ENCODE data around the gene USHBP1. TPM values are rescaled to one million over a fixed set of nuclear protein-coding genes. Genes with fewer than 3 reads are reported as not detected.

The USHBP1 gene
- polyA plus RNA-seq, 2 of the 4 experiments (the other 2 are of a cell fraction) = 0.03 TPM; not detected in 1

DNA sequence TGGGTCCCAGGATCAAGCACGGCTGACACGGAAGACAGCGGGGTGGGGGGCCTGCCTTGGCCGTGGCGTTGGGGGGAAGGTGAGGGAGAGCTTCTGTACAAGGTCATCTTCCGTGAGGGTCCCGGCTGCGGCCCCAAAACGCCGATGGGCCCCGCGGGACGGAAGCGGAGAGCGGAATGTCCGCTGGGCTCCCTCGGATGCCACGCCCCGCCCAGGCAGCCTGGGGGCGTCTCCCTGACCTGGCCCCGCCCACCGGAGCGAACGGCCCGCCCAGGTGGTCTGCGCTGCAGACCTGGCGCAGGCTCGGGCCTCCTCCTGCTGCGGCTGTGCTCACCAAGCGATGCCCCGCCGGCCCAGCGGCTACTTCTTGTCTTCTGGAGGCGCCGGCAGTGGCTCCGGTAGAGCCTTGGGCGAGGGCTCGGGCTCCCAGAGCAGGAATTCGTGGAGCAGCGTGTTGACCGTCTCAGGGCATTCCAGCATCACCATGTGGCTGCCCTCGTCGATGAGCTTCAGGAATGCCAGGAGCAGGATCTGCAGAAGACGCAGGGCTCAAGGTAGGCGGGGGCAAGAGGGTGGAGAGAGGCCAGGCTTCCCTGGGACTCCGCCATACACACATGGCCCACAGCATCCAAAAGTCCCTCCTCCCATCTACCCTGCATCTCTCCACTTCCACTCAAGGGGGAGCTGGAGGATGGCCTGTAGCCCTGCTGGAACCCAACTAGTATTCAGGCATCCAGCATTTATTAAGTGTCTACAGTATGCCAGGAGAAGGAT lies 27.9 kb upstream of the USHBP1 start:
- FAIRE-seq = no peak

DNA sequence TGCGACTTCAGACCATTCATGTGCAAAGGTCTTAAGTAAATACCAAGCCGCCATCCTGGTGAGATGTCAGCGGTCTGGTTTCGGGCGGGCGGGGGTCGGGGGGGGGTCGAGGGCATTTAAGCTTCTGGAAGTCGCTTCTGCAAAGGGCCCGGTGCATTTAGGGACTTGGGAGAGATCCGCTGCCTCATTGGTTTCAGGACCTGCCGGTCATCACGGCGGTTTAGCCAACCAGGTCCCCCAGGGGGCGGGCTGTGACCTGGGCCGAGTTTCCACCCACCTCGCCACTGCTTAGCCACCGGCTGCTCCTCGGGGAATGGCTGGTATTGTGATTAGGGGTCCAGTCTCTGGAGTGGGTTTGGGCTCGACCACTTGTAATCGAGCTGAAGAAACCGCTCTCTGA lies 24.9 kb upstream of the USHBP1 start:
- DNase-seq (ENCODE audit: low read depth in 1 of 2, low spot score in 1 of 2) (peak; percentile 89 to 91), FAIRE-seq (no peak), ATAC-seq (peak; percentile 47 to 50; a peak in 4 of 6 replicates)
- Histone ChIP-seq H3K4me3 (no peak overlapping the region), H3K4me2 (peak overlapping the region; percentile 63), H3K4me1 (peaks cover 13% of the 10 kb centered on the region; the same call in 2 of the 3 replicates), H3K27ac (0 out of 6 replicates have a peak overlapping the region, but pooled peaks of 1 of the 2 experiments have one; percentile 41), H3K9me3 (no peaks in the 10 kb centered on the region)
- 21% methylated on average over 9 of the region's 22 CpGs for WGBS (ENCODE audit: missing lambda C conversion rate)
- ChIA-PET POLR2A (no interaction called here), CTCF (interaction anchor here (1.3 to 9.0 kb wide), 3 partner anchors 16 to 30 kb away, joined by 3 to 98 read pairs (median 10); partner anchors contain the start of genes ABHD8, DDA1 and MRPL34)
- TF ChIP-seq, protein P1, sequence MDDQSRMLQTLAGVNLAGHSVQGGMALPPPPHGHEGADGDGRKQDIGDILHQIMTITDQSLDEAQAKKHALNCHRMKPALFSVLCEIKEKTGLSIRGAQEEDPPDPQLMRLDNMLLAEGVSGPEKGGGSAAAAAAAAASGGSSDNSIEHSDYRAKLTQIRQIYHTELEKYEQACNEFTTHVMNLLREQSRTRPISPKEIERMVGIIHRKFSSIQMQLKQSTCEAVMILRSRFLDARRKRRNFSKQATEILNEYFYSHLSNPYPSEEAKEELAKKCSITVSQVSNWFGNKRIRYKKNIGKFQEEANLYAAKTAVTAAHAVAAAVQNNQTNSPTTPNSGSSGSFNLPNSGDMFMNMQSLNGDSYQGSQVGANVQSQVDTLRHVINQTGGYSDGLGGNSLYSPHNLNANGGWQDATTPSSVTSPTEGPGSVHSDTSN (IDR thresholded peaks at IDR 0.05) = peak; percentile 85
- TF ChIP-seq EHMT2 (IDR thresholded peaks at IDR 0.05; ENCODE audit: low read depth) (no peak), RCOR1 (IDR thresholded peaks at IDR 0.05; ENCODE audit: low read depth, low read length) (no peak), CHD4 (IDR thresholded peaks at IDR 0.05; ENCODE audit: borderline replicate concordance) (no peak)
- TF ChIP-seq, protein P2, sequence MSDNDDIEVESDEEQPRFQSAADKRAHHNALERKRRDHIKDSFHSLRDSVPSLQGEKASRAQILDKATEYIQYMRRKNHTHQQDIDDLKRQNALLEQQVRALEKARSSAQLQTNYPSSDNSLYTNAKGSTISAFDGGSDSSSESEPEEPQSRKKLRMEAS (IDR thresholded peaks at IDR 0.05) = no peak

More for the DNA sequence above, 27.9 kb upstream of the USHBP1 start:
- CTCF ChIA-PET = interaction anchor here (0.5 to 9.0 kb wide), 22 partner anchors 8 to 472 kb away, joined by 3 to 98 read pairs (median 4); partner anchors contain the start of genes ABHD8, ANKLE1, DDA1 and MRPL34
- H3K9me3 ChIP-seq = no peaks in the 10 kb centered on the region
- peaks cover 23% of the 10 kb centered on the region; the same call in 2 of the 3 replicates for H3K4me1 ChIP-seq
- 0% methylated on average over 3 of the region's 46 CpGs for WGBS (ENCODE audit: missing lambda C conversion rate)
- peak overlapping the region; percentile 91 for H3K4me2 ChIP-seq
- ATAC-seq (peak; percentile 93 to 94), DNase-seq (ENCODE audit: low read depth in 1 of 2, low spot score in 1 of 2) (peak; percentile 92 to 94)
- peak overlapping the region; percentile 67 for H3K4me3 ChIP-seq
- POLR2A ChIA-PET = interaction anchor here (0.5 to 1.4 kb wide), 8 partner anchors 12 to 209 kb away, joined by 3 to 15 read pairs (median 4); partner anchors contain the start of genes BABAM1, MRPL34 and USE1
- TF ChIP-seq GATA3 (IDR thresholded peaks at IDR 0.05; ENCODE audit: borderline replicate concordance) = no peak
- TF ChIP-seq, protein P3, sequence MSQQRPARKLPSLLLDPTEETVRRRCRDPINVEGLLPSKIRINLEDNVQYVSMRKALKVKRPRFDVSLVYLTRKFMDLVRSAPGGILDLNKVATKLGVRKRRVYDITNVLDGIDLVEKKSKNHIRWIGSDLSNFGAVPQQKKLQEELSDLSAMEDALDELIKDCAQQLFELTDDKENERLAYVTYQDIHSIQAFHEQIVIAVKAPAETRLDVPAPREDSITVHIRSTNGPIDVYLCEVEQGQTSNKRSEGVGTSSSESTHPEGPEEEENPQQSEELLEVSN (IDR thresholded peaks at IDR 0.05; ENCODE audit: borderline replicate concordance, low read depth) = peak; percentile 78; the same call in 1 of the 2 replicates
- TF ChIP-seq SMC3 (IDR thresholded peaks at IDR 0.05) = peak; percentile 47; the same call in 2 of the 3 replicates
- TF ChIP-seq HEYL (CRISPR knock-in tag; IDR thresholded peaks at IDR 0.05) = no peak
- TF ChIP-seq, protein P4, sequence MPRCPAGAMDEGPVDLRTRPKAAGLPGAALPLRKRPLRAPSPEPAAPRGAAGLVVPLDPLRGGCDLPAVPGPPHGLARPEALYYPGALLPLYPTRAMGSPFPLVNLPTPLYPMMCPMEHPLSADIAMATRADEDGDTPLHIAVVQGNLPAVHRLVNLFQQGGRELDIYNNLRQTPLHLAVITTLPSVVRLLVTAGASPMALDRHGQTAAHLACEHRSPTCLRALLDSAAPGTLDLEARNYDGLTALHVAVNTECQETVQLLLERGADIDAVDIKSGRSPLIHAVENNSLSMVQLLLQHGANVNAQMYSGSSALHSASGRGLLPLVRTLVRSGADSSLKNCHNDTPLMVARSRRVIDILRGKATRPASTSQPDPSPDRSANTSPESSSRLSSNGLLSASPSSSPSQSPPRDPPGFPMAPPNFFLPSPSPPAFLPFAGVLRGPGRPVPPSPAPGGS (IDR thresholded peaks at IDR 0.05) = 0 out of 3 replicates have a peak, but pooled peaks have one; percentile 47
- TF ChIP-seq NPAS2 (CRISPR knock-in tag; IDR thresholded peaks at IDR 0.05; ENCODE audit: borderline replicate concordance) = no peak
- TF ChIP-seq, protein P5, sequence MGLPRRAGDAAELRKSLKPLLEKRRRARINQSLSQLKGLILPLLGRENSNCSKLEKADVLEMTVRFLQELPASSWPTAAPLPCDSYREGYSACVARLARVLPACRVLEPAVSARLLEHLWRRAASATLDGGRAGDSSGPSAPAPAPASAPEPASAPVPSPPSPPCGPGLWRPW (IDR thresholded peaks at IDR 0.05) = no peak
- TF ChIP-seq, protein P2 (IDR thresholded peaks at IDR 0.05) = peak; percentile 95
- TF ChIP-seq, protein P6, sequence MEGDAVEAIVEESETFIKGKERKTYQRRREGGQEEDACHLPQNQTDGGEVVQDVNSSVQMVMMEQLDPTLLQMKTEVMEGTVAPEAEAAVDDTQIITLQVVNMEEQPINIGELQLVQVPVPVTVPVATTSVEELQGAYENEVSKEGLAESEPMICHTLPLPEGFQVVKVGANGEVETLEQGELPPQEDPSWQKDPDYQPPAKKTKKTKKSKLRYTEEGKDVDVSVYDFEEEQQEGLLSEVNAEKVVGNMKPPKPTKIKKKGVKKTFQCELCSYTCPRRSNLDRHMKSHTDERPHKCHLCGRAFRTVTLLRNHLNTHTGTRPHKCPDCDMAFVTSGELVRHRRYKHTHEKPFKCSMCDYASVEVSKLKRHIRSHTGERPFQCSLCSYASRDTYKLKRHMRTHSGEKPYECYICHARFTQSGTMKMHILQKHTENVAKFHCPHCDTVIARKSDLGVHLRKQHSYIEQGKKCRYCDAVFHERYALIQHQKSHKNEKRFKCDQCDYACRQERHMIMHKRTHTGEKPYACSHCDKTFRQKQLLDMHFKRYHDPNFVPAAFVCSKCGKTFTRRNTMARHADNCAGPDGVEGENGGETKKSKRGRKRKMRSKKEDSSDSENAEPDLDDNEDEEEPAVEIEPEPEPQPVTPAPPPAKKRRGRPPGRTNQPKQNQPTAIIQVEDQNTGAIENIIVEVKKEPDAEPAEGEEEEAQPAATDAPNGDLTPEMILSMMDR (IDR thresholded peaks at IDR 0.05) = peak; percentile 55
- TF ChIP-seq FOSB (CRISPR knock-in tag; IDR thresholded peaks at IDR 0.05) = no peak
- TF ChIP-seq CBX8 (IDR thresholded peaks at IDR 0.05) = no peak
- no peak for TF ChIP-seq ESRRA (IDR thresholded peaks at IDR 0.05; ENCODE audit: borderline replicate concordance, low read length)
- no peak for TF ChIP-seq NFE2L2 (conservative IDR thresholded peaks at IDR 0.05; ENCODE audit: low read length)
- TF ChIP-seq JUN (IDR thresholded peaks at IDR 0.05) = peak in 1 of 2 experiments; percentile 77; a peak in 2 of 5 replicates
- TF ChIP-seq TP53 (CRISPR knock-in tag; IDR thresholded peaks at IDR 0.05) = no peak
- TF ChIP-seq MYC (IDR thresholded peaks at IDR 0.05; ENCODE audit: borderline replicate concordance, low read length) = peak; percentile 19; the same call in 1 of the 2 replicates
- TF ChIP-seq MAZ (IDR thresholded peaks at IDR 0.05; ENCODE audit: borderline replicate concordance, low read depth, low read length) = 0 out of 2 replicates have a peak, but pooled peaks have one; percentile 11
- peak; percentile 47; the same call in 1 of the 2 replicates for TF ChIP-seq PHF8 (IDR thresholded peaks at IDR 0.05; ENCODE audit: borderline replicate concordance, low read depth)
- no peak for TF ChIP-seq RCOR1 (IDR thresholded peaks at IDR 0.05; ENCODE audit: low read depth, low read length)
- peak; percentile 64 to 82 for TF ChIP-seq RAD21 (conservative IDR thresholded peaks at IDR 0.05 in 1 of 2, IDR thresholded peaks at IDR 0.05 in 1 of 2)
- peak; percentile 59 for TF ChIP-seq POLR2A (IDR thresholded peaks at IDR 0.05; ENCODE audit: low read length)
- no peak for TF ChIP-seq RFX5 (IDR thresholded peaks at IDR 0.05)
- TF ChIP-seq HOXB5 (CRISPR knock-in tag; IDR thresholded peaks at IDR 0.05) = no peak
- H3K27ac ChIP-seq = peak overlapping the region; percentile 87 to 89
